ENCODE data around the gene PPP3CB.

- TF ChIP-seq CTCF (IDR thresholded peaks at IDR 0.05) (no peak), EZH2phosphoT487 (IDR thresholded peaks at IDR 0.05) (no peak), EZH2 (IDR thresholded peaks at IDR 0.05) (no peak)
Observed at GRCh38 chr10:73495884-73496674, at the start of gene PPP3CB.

All from neural progenitor cell (in vitro differentiated cells).